SK-N-SH treated with all-trans-retinoic acid at 6 μM for 48 hours (cell line): ENCODE measurements around the gene PCNX3.

ENCODE experiments used
- ATAC-seq: fragments of 200-7000 bp; cut with Tn5 transposase; 3 replicates; pipeline ENCODE4 v1.9.1; 2020; ENCODE audit warnings: mild to moderate bottlenecking, moderate library complexity
- BACH2 ChIP-seq: fragments of 250-450 bp; sonication (Bioruptor Pico); IDR thresholded peaks from 2 replicates; pipeline ENCODE4 v1.9.0; 2021; ENCODE audit warnings: mild to moderate bottlenecking, borderline replicate concordance
- CREB5 ChIP-seq: fragments of 250-450 bp; sonication (Bioruptor Pico); IDR thresholded peaks from 2 replicates; pipeline ENCODE4 v1.5.1; 2020; ENCODE audit warnings: low read depth, mild to moderate bottlenecking, moderate library complexity
- CSDC2 ChIP-seq: fragments of 250-450 bp; sonication (Bioruptor Pico); IDR thresholded peaks from 2 replicates; pipeline ENCODE4 v1.5.0; 2020; ENCODE audit warnings: mild to moderate bottlenecking, moderate library complexity
- CSRNP3 ChIP-seq: fragments of 250-450 bp; sonication (Bioruptor Pico); IDR thresholded peaks from 2 replicates; pipeline ENCODE4 v1.5.1; 2021; ENCODE audit warnings: mild to moderate bottlenecking, moderate library complexity
- ESRRG ChIP-seq: fragments of 250-450 bp; sonication (Bioruptor Pico); IDR thresholded peaks from 2 replicates; pipeline ENCODE4 v1.6.1; 2021; ENCODE audit warnings: mild to moderate bottlenecking
- GLIS3 ChIP-seq: fragments of 250-450 bp; sonication (Bioruptor Pico); IDR thresholded peaks from 2 replicates; pipeline ENCODE4 v1.5.0; 2020; ENCODE audit warnings: mild to moderate bottlenecking, moderate library complexity
- ISL1 ChIP-seq: fragments of 250-450 bp; sonication (Bioruptor Pico); IDR thresholded peaks from 2 replicates; pipeline ENCODE4 v2.1.2; 2022; ENCODE audit warnings: mild to moderate bottlenecking, moderate library complexity
- OSR1 ChIP-seq: fragments of 250-450 bp; sonication (Bioruptor Pico); IDR thresholded peaks from 2 replicates; pipeline ENCODE4 v1.8.0; 2022; ENCODE audit warnings: moderate library complexity, mild to moderate bottlenecking, inconsistent platforms
- PPARA ChIP-seq: fragments of 250-450 bp; sonication (Bioruptor Pico); IDR thresholded peaks from 2 replicates; pipeline ENCODE4 v1.5.0; 2020; ENCODE audit warnings: mild to moderate bottlenecking, borderline replicate concordance
- RARB ChIP-seq: fragments of 250-450 bp; sonication (Bioruptor Pico); IDR thresholded peaks from 2 replicates; pipeline ENCODE4 v1.8.0; 2021; ENCODE audit warnings: mild to moderate bottlenecking, moderate library complexity
- SNAI2 ChIP-seq: fragments of 250-450 bp; sonication (Bioruptor Pico); IDR thresholded peaks from 2 replicates; pipeline ENCODE4 v1.5.0; 2020; ENCODE audit warnings: mild to moderate bottlenecking, moderate library complexity
- TCF4 ChIP-seq: fragments of 250-450 bp; sonication (Bioruptor Pico); IDR thresholded peaks from 2 replicates; pipeline ENCODE4 v1.8.0; 2021; ENCODE audit warnings: mild to moderate bottlenecking, moderate library complexity, borderline replicate concordance
- TOX ChIP-seq: fragments of 250-450 bp; sonication (Bioruptor Pico); IDR thresholded peaks from 2 replicates; pipeline ENCODE4 v1.8.0; 2021; ENCODE audit warnings: mild to moderate bottlenecking, moderate library complexity, borderline replicate concordance
- ZC3H10 ChIP-seq: fragments of 250-450 bp; sonication (Bioruptor Pico); IDR thresholded peaks from 2 replicates; pipeline ENCODE4 v1.5.1; 2021; ENCODE audit warnings: mild to moderate bottlenecking, moderate library complexity
- ZFP3 ChIP-seq: fragments of 250-450 bp; sonication (Bioruptor Pico); IDR thresholded peaks from 2 replicates; pipeline ENCODE4 v1.5.0; 2020; ENCODE audit warnings: mild to moderate bottlenecking, moderate library complexity
- ZFP30 ChIP-seq: fragments of 450-650 bp; formaldehyde crosslinking; IDR thresholded peaks from 2 replicates; pipeline ENCODE4 v1.5.0; 2022; ENCODE audit warnings: mild to moderate bottlenecking, moderate library complexity
- ZNF565 ChIP-seq: fragments of 450-650 bp; formaldehyde crosslinking; conservative IDR thresholded peaks from 2 replicates; pipeline ENCODE4 v1.5.0; 2020; ENCODE audit warnings: low read depth, mild to moderate bottlenecking, moderate library complexity
- ZNF8 ChIP-seq: fragments of 450-650 bp; formaldehyde crosslinking; IDR thresholded peaks from 2 replicates; pipeline ENCODE4 v1.5.0; 2020; ENCODE audit warnings: mild to moderate bottlenecking, moderate library complexity
- TF ChIP-seq, protein P1 (sequence below): fragments of 250-450 bp; sonication (Bioruptor Pico); IDR thresholded peaks from 2 replicates; pipeline ENCODE4 v1.8.0; 2021; ENCODE audit warnings: low read depth, mild to moderate bottlenecking, moderate library complexity, borderline replicate concordance
- TF ChIP-seq, protein P2 (sequence below): fragments of 250-450 bp; sonication (Bioruptor Pico); IDR thresholded peaks from 2 replicates; pipeline ENCODE4 v1.8.0; 2020; ENCODE audit warnings: mild to moderate bottlenecking, moderate library complexity, borderline replicate concordance
- TF ChIP-seq, protein P3 (sequence below): fragments of 250-450 bp; sonication (Bioruptor Pico); IDR thresholded peaks from 2 replicates; pipeline ENCODE4 v1.5.0; 2020; ENCODE audit warnings: mild to moderate bottlenecking, moderate library complexity

PCNX3 gene

GRCh38 chr11:65585396-65586246 is 30.0 kb upstream of the PCNX3 start:
- no peak for ATAC-seq
- no peak for TF ChIP-seq ZC3H10 (CRISPR knock-in tag)
- TF ChIP-seq ISL1 (CRISPR knock-in tag): no peak
- no peak for TF ChIP-seq CREB5
- TF ChIP-seq TCF4 (CRISPR knock-in tag): no peak
- TF ChIP-seq CSDC2 (CRISPR knock-in tag): no peak
- TF ChIP-seq RARB (CRISPR knock-in tag): no peak
- no peak for TF ChIP-seq ZFP3 (CRISPR knock-in tag)
- TF ChIP-seq ZNF565 (CRISPR knock-in tag): no peak
- TF ChIP-seq, protein P1, sequence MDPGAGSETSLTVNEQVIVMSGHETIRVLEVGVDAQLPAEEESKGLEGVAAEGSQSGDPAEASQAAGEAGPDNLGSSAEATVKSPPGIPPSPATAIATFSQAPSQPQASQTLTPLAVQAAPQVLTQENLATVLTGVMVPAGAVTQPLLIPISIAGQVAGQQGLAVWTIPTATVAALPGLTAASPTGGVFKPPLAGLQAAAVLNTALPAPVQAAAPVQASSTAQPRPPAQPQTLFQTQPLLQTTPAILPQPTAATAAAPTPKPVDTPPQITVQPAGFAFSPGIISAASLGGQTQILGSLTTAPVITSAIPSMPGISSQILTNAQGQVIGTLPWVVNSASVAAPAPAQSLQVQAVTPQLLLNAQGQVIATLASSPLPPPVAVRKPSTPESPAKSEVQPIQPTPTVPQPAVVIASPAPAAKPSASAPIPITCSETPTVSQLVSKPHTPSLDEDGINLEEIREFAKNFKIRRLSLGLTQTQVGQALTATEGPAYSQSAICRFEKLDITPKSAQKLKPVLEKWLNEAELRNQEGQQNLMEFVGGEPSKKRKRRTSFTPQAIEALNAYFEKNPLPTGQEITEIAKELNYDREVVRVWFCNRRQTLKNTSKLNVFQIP: no peak

- ATAC-seq: no peak
- TF ChIP-seq ZNF565 (CRISPR knock-in tag) (no peak), TCF4 (CRISPR knock-in tag) (no peak), ESRRG (no peak), ZNF8 (no peak), TOX (CRISPR knock-in tag) (no peak), SNAI2 (no peak), ISL1 (CRISPR knock-in tag) (no peak), PPARA (CRISPR knock-in tag) (no peak), ZFP30 (CRISPR knock-in tag) (no peak), BACH2 (CRISPR knock-in tag) (no peak), CREB5 (no peak), OSR1 (CRISPR knock-in tag) (no peak), GLIS3 (CRISPR knock-in tag) (no peak), CSRNP3 (no peak)
- TF ChIP-seq, protein P2, sequence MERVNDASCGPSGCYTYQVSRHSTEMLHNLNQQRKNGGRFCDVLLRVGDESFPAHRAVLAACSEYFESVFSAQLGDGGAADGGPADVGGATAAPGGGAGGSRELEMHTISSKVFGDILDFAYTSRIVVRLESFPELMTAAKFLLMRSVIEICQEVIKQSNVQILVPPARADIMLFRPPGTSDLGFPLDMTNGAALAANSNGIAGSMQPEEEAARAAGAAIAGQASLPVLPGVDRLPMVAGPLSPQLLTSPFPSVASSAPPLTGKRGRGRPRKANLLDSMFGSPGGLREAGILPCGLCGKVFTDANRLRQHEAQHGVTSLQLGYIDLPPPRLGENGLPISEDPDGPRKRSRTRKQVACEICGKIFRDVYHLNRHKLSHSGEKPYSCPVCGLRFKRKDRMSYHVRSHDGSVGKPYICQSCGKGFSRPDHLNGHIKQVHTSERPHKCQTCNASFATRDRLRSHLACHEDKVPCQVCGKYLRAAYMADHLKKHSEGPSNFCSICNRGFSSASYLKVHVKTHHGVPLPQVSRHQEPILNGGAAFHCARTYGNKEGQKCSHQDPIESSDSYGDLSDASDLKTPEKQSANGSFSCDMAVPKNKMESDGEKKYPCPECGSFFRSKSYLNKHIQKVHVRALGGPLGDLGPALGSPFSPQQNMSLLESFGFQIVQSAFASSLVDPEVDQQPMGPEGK: no peak
- TF ChIP-seq, protein P1: no peak
- TF ChIP-seq, protein P3, sequence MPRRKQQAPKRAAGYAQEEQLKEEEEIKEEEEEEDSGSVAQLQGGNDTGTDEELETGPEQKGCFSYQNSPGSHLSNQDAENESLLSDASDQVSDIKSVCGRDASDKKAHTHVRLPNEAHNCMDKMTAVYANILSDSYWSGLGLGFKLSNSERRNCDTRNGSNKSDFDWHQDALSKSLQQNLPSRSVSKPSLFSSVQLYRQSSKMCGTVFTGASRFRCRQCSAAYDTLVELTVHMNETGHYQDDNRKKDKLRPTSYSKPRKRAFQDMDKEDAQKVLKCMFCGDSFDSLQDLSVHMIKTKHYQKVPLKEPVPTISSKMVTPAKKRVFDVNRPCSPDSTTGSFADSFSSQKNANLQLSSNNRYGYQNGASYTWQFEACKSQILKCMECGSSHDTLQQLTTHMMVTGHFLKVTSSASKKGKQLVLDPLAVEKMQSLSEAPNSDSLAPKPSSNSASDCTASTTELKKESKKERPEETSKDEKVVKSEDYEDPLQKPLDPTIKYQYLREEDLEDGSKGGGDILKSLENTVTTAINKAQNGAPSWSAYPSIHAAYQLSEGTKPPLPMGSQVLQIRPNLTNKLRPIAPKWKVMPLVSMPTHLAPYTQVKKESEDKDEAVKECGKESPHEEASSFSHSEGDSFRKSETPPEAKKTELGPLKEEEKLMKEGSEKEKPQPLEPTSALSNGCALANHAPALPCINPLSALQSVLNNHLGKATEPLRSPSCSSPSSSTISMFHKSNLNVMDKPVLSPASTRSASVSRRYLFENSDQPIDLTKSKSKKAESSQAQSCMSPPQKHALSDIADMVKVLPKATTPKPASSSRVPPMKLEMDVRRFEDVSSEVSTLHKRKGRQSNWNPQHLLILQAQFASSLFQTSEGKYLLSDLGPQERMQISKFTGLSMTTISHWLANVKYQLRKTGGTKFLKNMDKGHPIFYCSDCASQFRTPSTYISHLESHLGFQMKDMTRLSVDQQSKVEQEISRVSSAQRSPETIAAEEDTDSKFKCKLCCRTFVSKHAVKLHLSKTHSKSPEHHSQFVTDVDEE (CRISPR knock-in tag): no peak
Observed at GRCh38 chr11:65586247-65586630, 29.3 kb upstream of the PCNX3 start.
